HCT116 (cell line): Measurements from ENCODE around the gene BPIFB3. TPM values are rescaled to one million over a fixed set of nuclear protein-coding genes. Genes with fewer than 3 reads are reported as not detected.

Source experiments
- ATAC-seq: fragments of 200-7000 bp; cut with Tn5 transposase; 2 replicates; pipeline ENCODE4 v1.9.1; 2020; ENCODE audit warnings: mild to moderate bottlenecking, moderate library complexity
- BruUV-seq: library from RNA; stranded (reverse); fragments of 400-500 nt; replicated peaks from 2 replicates; lab custom pipeline; 2021; lab: Mats Ljungman, UMichigan
- CTCF ChIA-PET: fragments of 300-600 bp; sonication (Branson Sonifier 250); formaldehyde crosslinking; loops from one replicate; lab custom pipeline; 2021; ENCODE audit warnings: antibody characterized with exemption; lab: Charles Lee
- POLR2A ChIA-PET: fragments of 300-600, 350-600 bp; sonication (Branson Sonifier 250); formaldehyde crosslinking; loops from one replicate; lab custom pipeline; 2021; ENCODE audit warnings: antibody characterized with exemption; lab: Charles Lee
- RAD21 ChIA-PET, 2 experiments: fragments of 300-600 bp; sonication (Branson Sonifier 250); formaldehyde crosslinking; loops; one replicate each; lab custom pipeline; 2023; ENCODE audit warnings: low total read pairs in 2 of 2; ENCODE audit not compliant: uncharacterized antibody in 2 of 2, unreplicated experiment in 2 of 2, low non-redundant PET in 1 of 2; lab: Charles Lee
- DNase-seq: peaks from one replicate; pipeline ENCODE4 v3.0.0-alpha.2; 2010; ENCODE audit warnings: low read depth, low spot score
- H2AFZ ChIP-seq: fragments of 200-600 bp; shearing (Covaris generic), sonication (generic); 2 replicates; pipeline ENCODE4 v1.6.1; 2017; ENCODE audit warnings: low read depth, mixed run types, mixed read lengths, antibody characterized with exemption, low read length; ENCODE audit not compliant: poor library complexity, severe bottlenecking
- H3K27ac ChIP-seq: 2 replicates; pipeline ENCODE4 v1.5.1; 2012; ENCODE audit warnings: low read depth, low read length
- H3K27me3 ChIP-seq: fragments of 200-600 bp; sonication (generic); 2 replicates; pipeline ENCODE4 v1.6.1; 2016; ENCODE audit warnings: mixed run types, low read length, mixed read lengths; ENCODE audit not compliant: insufficient read depth
- H3K36me3 ChIP-seq, 2 experiments: fragments of 200-500 bp in 1 of 2; fragments of 200-600 bp in 1 of 2; sonication (Bioruptor generic) in 1 of 2; sonication (generic) in 1 of 2; 2 replicates each; pipeline versions ENCODE4 v1.5.1 to v1.6.1; 2014 to 2016; ENCODE audit warnings: low read length in 2 of 2, inconsistent platforms in 1 of 2, mixed read lengths in 1 of 2, mixed run types in 1 of 2; ENCODE audit not compliant: insufficient read depth in 2 of 2, control insufficient read depth in 1 of 2
- H3K4me1 ChIP-seq, 2 experiments: fragments of 200-600 bp in 1 of 2; sonication (generic) in 1 of 2; 2 replicates each; pipeline versions ENCODE4 v1.5.1 to v1.6.1; 2012 to 2017; ENCODE audit warnings: low read length in 2 of 2, inconsistent platforms in 1 of 2, mild to moderate bottlenecking in 1 of 2, mixed read lengths in 1 of 2, mixed run types in 1 of 2, moderate library complexity in 1 of 2; ENCODE audit not compliant: insufficient read depth in 2 of 2, control insufficient read depth in 1 of 2
- H3K4me2 ChIP-seq: fragments of 200-600 bp; sonication (generic); 2 replicates; pipeline ENCODE4 v1.6.1; 2017; ENCODE audit warnings: mixed run types, low read length, mixed read lengths
- H3K4me3 ChIP-seq, 2 experiments: fragments of 200-600 bp in 1 of 2; sonication (generic) in 1 of 2; replicated peaks in 1 of 2; 2 replicates each; pipeline ENCODE4 v1.5.1; 2011 to 2016; ENCODE audit warnings: low read length in 2 of 2, control low read depth in 1 of 2, low read depth in 1 of 2, mild to moderate bottlenecking in 1 of 2, mixed read lengths in 1 of 2, mixed run types in 1 of 2
- H3K79me2 ChIP-seq: fragments of 200-600 bp; sonication (generic); 2 replicates; pipeline ENCODE4 v1.6.1; 2017; ENCODE audit warnings: mild to moderate bottlenecking, mixed run types, low read length, moderate library complexity, mixed read lengths; ENCODE audit not compliant: insufficient read depth
- H3K9ac ChIP-seq: fragments of 200-600 bp; sonication (generic); 2 replicates; pipeline ENCODE4 v1.6.1; 2016; ENCODE audit warnings: low read length, mixed read lengths
- H3K9me2 ChIP-seq: fragments of 200-600 bp; sonication (generic), shearing (Covaris generic); 2 replicates; pipeline ENCODE4 v1.6.1; 2017; ENCODE audit warnings: mixed run types, mild to moderate bottlenecking, moderate library complexity; ENCODE audit not compliant: insufficient read depth
- H3K9me3 ChIP-seq, 2 experiments: fragments of 200-500 bp in 1 of 2; fragments of 200-600 bp in 1 of 2; sonication (Bioruptor generic) in 1 of 2; sonication (generic) in 1 of 2; 2 replicates each; pipeline ENCODE4 v1.6.1; 2014 to 2017; ENCODE audit warnings: low read length in 2 of 2, mixed read lengths in 2 of 2, inconsistent platforms in 1 of 2, low read depth in 1 of 2, mild to moderate bottlenecking in 1 of 2, mixed run types in 1 of 2, moderate library complexity in 1 of 2; ENCODE audit not compliant: control insufficient read depth in 1 of 2, insufficient read depth in 1 of 2
- H4K20me1 ChIP-seq: fragments of 200-600 bp; sonication (generic), shearing (Covaris generic); 2 replicates; pipeline ENCODE4 v1.6.1; 2017; ENCODE audit warnings: mixed run types, mild to moderate bottlenecking, moderate library complexity; ENCODE audit not compliant: insufficient read depth
- ATF3 ChIP-seq: IDR thresholded peaks from 2 replicates; pipeline ENCODE4 v1.6.1; 2012
- CBX3 ChIP-seq: IDR thresholded peaks from 2 replicates; pipeline ENCODE4 v1.6.1; 2012; ENCODE audit warnings: low read depth
- CEBPB ChIP-seq: IDR thresholded peaks from 2 replicates; pipeline ENCODE4 v1.6.1; 2012; ENCODE audit warnings: low read depth
- CTCF ChIP-seq, 3 experiments: fragments of 200-600 bp in 1 of 3; sonication (generic) in 1 of 3; IDR thresholded peaks in 2 of 3; conservative IDR thresholded peaks in 1 of 3; 2 replicates each; pipeline ENCODE4 v1.5.1; 2012 to 2017; ENCODE audit warnings: low read depth in 2 of 3, low read length in 2 of 3, antibody characterized with exemption in 1 of 3, borderline replicate concordance in 1 of 3, control low read depth in 1 of 3, mild to moderate bottlenecking in 1 of 3, mixed read lengths in 1 of 3, mixed run types in 1 of 3, moderate library complexity in 1 of 3; ENCODE audit not compliant: insufficient read depth in 1 of 3
- ELF1 ChIP-seq: IDR thresholded peaks from 2 replicates; pipeline ENCODE4 v1.6.1; 2012; ENCODE audit warnings: low read depth, borderline replicate concordance
- EZH2phosphoT487 ChIP-seq: fragments of 200-600 bp; IDR thresholded peaks from 2 replicates; pipeline ENCODE4 v1.6.1; 2018; ENCODE audit warnings: antibody characterized with exemption, borderline replicate concordance
- JUND ChIP-seq: IDR thresholded peaks from 2 replicates; pipeline ENCODE4 v1.6.1; 2012
- REST ChIP-seq: IDR thresholded peaks from 2 replicates; pipeline ENCODE4 v1.6.1; 2012; ENCODE audit warnings: low read depth
- TCF7L2 ChIP-seq: IDR thresholded peaks from 2 replicates; pipeline ENCODE4 v1.7.0; 2011; ENCODE audit warnings: borderline replicate concordance, inconsistent platforms; ENCODE audit not compliant: insufficient read depth, insufficient read length; ENCODE audit errors: extremely low read depth
- YY1 ChIP-seq: IDR thresholded peaks from 2 replicates; pipeline ENCODE4 v1.6.1; 2011; ENCODE audit warnings: low read length, low read depth, moderate library complexity, mild to moderate bottlenecking; ENCODE audit not compliant: insufficient replicate concordance; ENCODE audit errors: extremely low read depth
- ZFX ChIP-seq: fragments of 450-650 bp; IDR thresholded peaks from 2 replicates; pipeline ENCODE4 v1.6.1; 2017
- intact Hi-C: fragments of 100-400 bp; cut with micrococcal nuclease; formaldehyde crosslinking; loops from 2 replicates; pipeline ENCODE4 v1.10.0; 2022
- total RNA-seq: library from RNA; stranded (reverse); gene quantifications from one replicate; pipeline ENCODE4 v1.2.1, GENCODE V29; 2021; ENCODE audit not compliant: unreplicated experiment

The BPIFB3 gene
- total RNA-seq, 1 experiment from 2014 or later: not detected

- intact Hi-C loops: no loop called here
- no TSS peak for BruUV-seq
These were observed 9.1 kb downstream of the BPIFB3 start for GRCh38 chr20:33062825-33063149.

More at GRCh38 chr20:33062825-33063149, 9.1 kb downstream of the BPIFB3 start:
- no peak overlapping the region for H3K9ac ChIP-seq
- ChIA-PET CTCF (no interaction called here), RAD21 (no interaction called here), POLR2A (no interaction called here)
- H3K9me2 ChIP-seq: no peaks in the 10 kb centered on the region
- H3K27ac ChIP-seq: no peak overlapping the region
- no peak overlapping the region for H2AFZ ChIP-seq
- H3K4me2 ChIP-seq: no peak overlapping the region
- H3K4me3 ChIP-seq: no peak overlapping the region
- no peaks in the 10 kb centered on the region for H3K27me3 ChIP-seq
- ATAC-seq (no peak), DNase-seq (no peak)
- no peaks in the 10 kb centered on the region for H3K4me1 ChIP-seq
- no peaks in the 10 kb centered on the region for H3K9me3 ChIP-seq
- TF ChIP-seq REST (no peak), JUND (no peak), EZH2phosphoT487 (no peak), CBX3 (no peak), CEBPB (no peak), YY1 (no peak), CTCF (IDR thresholded peaks at IDR 0.05 in 2 of 3, conservative IDR thresholded peaks at IDR 0.05 in 1 of 3; ENCODE audit: borderline replicate concordance in 1 of 3, insufficient read depth in 1 of 3, low read depth in 2 of 3, low read length in 2 of 3) (no peak), TCF7L2 (no peak), ATF3 (no peak), ZFX (no peak), ELF1 (no peak)
- no peaks in the 10 kb centered on the region for H3K79me2 ChIP-seq
- no peaks in the 10 kb centered on the region for H3K36me3 ChIP-seq
- no peaks in the 10 kb centered on the region for H4K20me1 ChIP-seq
